T-cell (primary cell): ENCODE measurements around the gene DHRS12. TPM values are rescaled to one million over a fixed set of nuclear protein-coding genes. Genes with fewer than 3 reads are reported as not detected.
A peak's percentile ranks its signal among the peaks of the same experiment; 100 is the strongest.

Source experiments
- ATAC-seq, 4 experiments: fragments of 200-7000 bp in 3 of 4; fragments of 150-1000 bp in 1 of 4; cut with Tn5 transposase; replicated peaks in 1 of 4; 1 replicate in 3 of 4; 2 replicates in 1 of 4; pipeline ENCODE4 v1.10.0; 2021; ENCODE audit warnings: moderate library complexity in 3 of 4, mild to moderate bottlenecking in 2 of 4, moderate number of reproducible peaks in 1 of 4
- CTCF ChIA-PET, 2 donors: fragments of 300-600 bp; sonication (Branson Sonifier 250); formaldehyde crosslinking; loops; one replicate each; lab custom pipeline; 2022; ENCODE audit warnings: antibody characterized with exemption in 2 of 2; lab: Charles Lee
- POLR2A ChIA-PET, 2 donors: fragments of 300-600 bp; sonication (Branson Sonifier 250); formaldehyde crosslinking; loops; one replicate each; lab custom pipeline; 2022; ENCODE audit warnings: antibody characterized with exemption in 2 of 2; lab: Charles Lee
- DNase-seq, 35 experiments: peaks; one replicate each; pipeline versions ENCODE4 v3.0.0 to v3.0.0-alpha.2; 2013 to 2023
- H3K27ac ChIP-seq: one replicate; pipeline ENCODE4 v1.5.1; 2013; ENCODE audit warnings: low read length
- H3K27me3 ChIP-seq, 2 experiments: replicated peaks in 1 of 2; 1 replicate in 1 of 2; 2 replicates in 1 of 2; pipeline versions ENCODE4 v1.6.1 to v1.7.0; 2013; ENCODE audit warnings: low read length in 1 of 2, mixed read lengths in 1 of 2; ENCODE audit not compliant: control insufficient read depth in 2 of 2, insufficient read depth in 2 of 2; ENCODE audit errors: extremely low read depth in 1 of 2
- H3K36me3 ChIP-seq, 2 donors: 1 replicate in 1 of 2; 2 replicates in 1 of 2; pipeline versions ENCODE4 v1.6.1 to v1.7.0; 2013; ENCODE audit warnings: low read length in 1 of 2; ENCODE audit not compliant: control insufficient read depth in 2 of 2, insufficient read depth in 1 of 2; ENCODE audit errors: extremely low read depth in 1 of 2
- H3K4me1 ChIP-seq, 2 experiments: 1 replicate in 1 of 2; 2 replicates in 1 of 2; pipeline versions ENCODE4 v1.6.1 to v1.7.0; 2013; ENCODE audit warnings: low read length in 2 of 2, mixed read lengths in 1 of 2; ENCODE audit not compliant: insufficient read depth in 2 of 2, control insufficient read depth in 1 of 2; ENCODE audit errors: extremely low read depth in 1 of 2
- H3K4me3 ChIP-seq, 2 donors: 1 replicate in 1 of 2; 2 replicates in 1 of 2; pipeline versions ENCODE4 v1.5.1 to v1.7.0; 2013; ENCODE audit warnings: mild to moderate bottlenecking in 2 of 2, low read length in 1 of 2, moderate library complexity in 1 of 2; ENCODE audit not compliant: control insufficient read depth in 1 of 2; ENCODE audit errors: extremely low read depth in 1 of 2
- H3K9me3 ChIP-seq: 2 replicates; pipeline ENCODE4 v1.7.0; 2013
- H3K27ac Mint-ChIP-seq, 2 donors: one replicate each; pipeline ENCODE4 v1.8.0; 2020 to 2021; ENCODE audit warnings: mild to moderate bottlenecking in 2 of 2, mixed read lengths in 2 of 2
- H3K27me3 Mint-ChIP-seq, 2 donors: one replicate each; pipeline ENCODE4 v1.8.0; 2021 to 2022; ENCODE audit warnings: mixed read lengths in 2 of 2
- H3K36me3 Mint-ChIP-seq: one replicate; pipeline ENCODE4 v1.8.0; 2021; ENCODE audit warnings: mixed read lengths
- H3K4me1 Mint-ChIP-seq, 3 donors: one replicate each; pipeline ENCODE4 v1.8.0; 2020 to 2022; ENCODE audit warnings: mixed read lengths in 3 of 3, mild to moderate bottlenecking in 1 of 3
- H3K4me3 Mint-ChIP-seq, 3 donors: one replicate each; pipeline ENCODE4 v1.8.0; 2020 to 2022; ENCODE audit warnings: mild to moderate bottlenecking in 3 of 3, mixed read lengths in 3 of 3, moderate library complexity in 3 of 3
- H3K9me3 Mint-ChIP-seq, 3 donors: one replicate each; pipeline ENCODE4 v1.8.0; 2020 to 2022; ENCODE audit warnings: mixed read lengths in 3 of 3
- WGBS: methylation state at CpG from one replicate; pipeline ENCODE4 v1.1.5; 2013; ENCODE audit warnings: missing lambda C conversion rate; ENCODE audit not compliant: insufficient coverage; 5-methylcytosine and 5-hydroxymethylcytosine counted together
- total RNA-seq, 35 experiments: library from RNA in 6 of 35; stranded (reverse) in 6 of 35; fragments of 120-200 nt in 1 of 35; gene quantifications; one replicate each; pipeline versions ENCODE4 v1.2.1 to v1.2.4 and lab custom pipeline; 2013 to 2026

DHRS12 gene
- total RNA-seq, 5 donors from 2014 or later (not counting 1 experiment from before 2014, with no cell fraction given) = 18.1 to 27.8 (median 21.7) TPM

- H3K36me3 ChIP-seq = no peaks in the 10 kb centered on the region
- no peak overlapping the region for H3K27ac ChIP-seq
- Mint-ChIP-seq H3K4me3 (no peak overlapping the region), H3K27me3 (no peaks in the 10 kb centered on the region), H3K27ac (no peak overlapping the region), H3K4me1 (peaks cover 9 to 18% (median 14%) of the 10 kb centered on the region in 3 donors), H3K36me3 (no peaks in the 10 kb centered on the region), H3K9me3 (no peaks in the 10 kb centered on the region)
- peaks cover 0 to 12% of the 10 kb centered on the region in 2 experiments for H3K27me3 ChIP-seq
- DNase-seq = no peak
- WGBS = 89% methylated on average over 1 of the region's 3 CpGs
- no peak overlapping the region for H3K4me3 ChIP-seq
- no peaks in the 10 kb centered on the region for H3K9me3 ChIP-seq
- ATAC-seq = no peak
- CTCF ChIA-PET = interaction anchor here (0.5 to 0.6 kb wide), 2 partner anchors 195 to 1505 kb away, joined by 3 to 6 read pairs; no protein-coding TSS in a partner anchor
- H3K4me1 ChIP-seq = peaks cover 2 to 12% of the 10 kb centered on the region in 2 experiments
- POLR2A ChIA-PET = no interaction called here
Observed at GRCh38 chr13:51837016-51837415, 33.1 kb upstream of the DHRS12 start.

GRCh38 chr13:51834581-51835171, 30.7 kb upstream of the DHRS12 start:
- H3K36me3 Mint-ChIP-seq = no peaks in the 10 kb centered on the region
- H3K27ac Mint-ChIP-seq = no peak overlapping the region
- WGBS = 74% methylated on average over 4 of the region's 7 CpGs
- H3K4me1 ChIP-seq = peaks cover 4 to 18% of the 10 kb centered on the region in 2 experiments
- H3K4me1 Mint-ChIP-seq = peaks cover 27 to 33% (median 28%) of the 10 kb centered on the region in 3 donors
- no peak overlapping the region for H3K4me3 Mint-ChIP-seq
- H3K27me3 Mint-ChIP-seq = no peaks in the 10 kb centered on the region
- ATAC-seq (no peak), DNase-seq (no peak)
- no peaks in the 10 kb centered on the region for H3K9me3 Mint-ChIP-seq
- peaks cover 0 to 12% of the 10 kb centered on the region in 2 experiments for H3K27me3 ChIP-seq
- no peaks in the 10 kb centered on the region for H3K36me3 ChIP-seq
- H3K4me3 ChIP-seq = no peak overlapping the region
- no peak overlapping the region for H3K27ac ChIP-seq
- ChIA-PET CTCF (interaction anchor here (0.6 to 5.4 kb wide), 9 partner anchors 9 to 147 kb away, joined by 3 to 112 read pairs (median 6); no protein-coding TSS in a partner anchor), POLR2A (no interaction called here)
- H3K9me3 ChIP-seq = no peaks in the 10 kb centered on the region

- ChIA-PET POLR2A (interaction anchor here in 1 of 2 donors (0.6 kb wide), 1 partner anchor 12 kb away, joined by 8 read pairs; no protein-coding TSS in a partner anchor), CTCF (interaction anchor here (0.5 to 5.4 kb wide), 7 partner anchors 9 to 613 kb away, joined by 4 to 112 read pairs (median 10); no protein-coding TSS in a partner anchor)
- no peaks in the 10 kb centered on the region for H3K27me3 Mint-ChIP-seq
- no peaks in the 10 kb centered on the region for H3K36me3 Mint-ChIP-seq
- no peak for DNase-seq
- no peak for ATAC-seq
- no peak overlapping the region for H3K27ac ChIP-seq
- peaks cover 34 to 39% (median 35%) of the 10 kb centered on the region in 3 donors for H3K4me1 Mint-ChIP-seq
- no peak overlapping the region for H3K4me3 ChIP-seq
- no peak overlapping the region for H3K27ac Mint-ChIP-seq
- peaks cover 0 to 6% of the 10 kb centered on the region in 2 experiments for H3K27me3 ChIP-seq
- H3K9me3 ChIP-seq = no peaks in the 10 kb centered on the region
- H3K36me3 ChIP-seq = no peaks in the 10 kb centered on the region
- H3K9me3 Mint-ChIP-seq = no peaks in the 10 kb centered on the region
- WGBS = 93% methylated on average over 5 of the region's 10 CpGs
- peaks cover 11 to 23% of the 10 kb centered on the region in 2 experiments for H3K4me1 ChIP-seq
- no peak overlapping the region for H3K4me3 Mint-ChIP-seq
Observed at GRCh38 chr13:51833980-51834379, 30.0 kb upstream of the DHRS12 start.

- DNase-seq (peak in 33 of 35 experiments; percentile 31 to 82 (median 57)), ATAC-seq (peak; percentile 96 to 99 (median 98))
- Histone ChIP-seq H3K4me1 (peaks cover 24 to 35% of the 10 kb centered on the region in 2 experiments), H3K9me3 (no peaks in the 10 kb centered on the region), H3K36me3 (no peaks in the 10 kb centered on the region), H3K27ac (no peak overlapping the region), H3K4me3 (no peak overlapping the region), H3K27me3 (no peaks in the 10 kb centered on the region)
- WGBS = 89% methylated on average over 4 of the region's 6 CpGs
- Mint-ChIP-seq H3K4me3 (peak overlapping the region in 1 of 3 donors; percentile 11), H3K27ac (peak overlapping the region; percentile 37 to 82), H3K36me3 (no peaks in the 10 kb centered on the region), H3K27me3 (no peaks in the 10 kb centered on the region), H3K4me1 (peaks cover 48 to 53% (median 48%) of the 10 kb centered on the region in 3 donors), H3K9me3 (no peaks in the 10 kb centered on the region)
- ChIA-PET CTCF (interaction anchor here (0.6 to 5.4 kb wide), 28 partner anchors 10 to 417 kb away, joined by 3 to 112 read pairs (median 4); no protein-coding TSS in a partner anchor), POLR2A (interaction anchor here in 1 of 2 donors (0.7 to 1.0 kb wide), 2 partner anchors 30 to 405 kb away, joined by 3 read pairs; no protein-coding TSS in a partner anchor)
Observed at GRCh38 chr13:51832471-51833152, 28.6 kb upstream of the DHRS12 start.

GRCh38 chr13:51831519-51831918, 27.6 kb upstream of the DHRS12 start:
- Mint-ChIP-seq H3K27me3 (no peaks in the 10 kb centered on the region), H3K9me3 (no peaks in the 10 kb centered on the region), H3K4me1 (peaks cover 53 to 59% (median 55%) of the 10 kb centered on the region in 3 donors), H3K27ac (peak overlapping the region; percentile 34 to 44), H3K36me3 (no peaks in the 10 kb centered on the region), H3K4me3 (no peak overlapping the region)
- H3K36me3 ChIP-seq = no peaks in the 10 kb centered on the region
- H3K4me1 ChIP-seq = peaks cover 34 to 46% of the 10 kb centered on the region in 2 experiments
- no peaks in the 10 kb centered on the region for H3K27me3 ChIP-seq
- WGBS = 85% methylated on average over 5 of the region's 5 CpGs
- ATAC-seq (no peak), DNase-seq (no peak)
- POLR2A ChIA-PET = no interaction called here
- CTCF ChIA-PET = interaction anchor here (0.7 to 5.4 kb wide), 15 partner anchors 9 to 411 kb away, joined by 3 to 112 read pairs (median 5); no protein-coding TSS in a partner anchor
- H3K27ac ChIP-seq = no peak overlapping the region
- no peaks in the 10 kb centered on the region for H3K9me3 ChIP-seq
- H3K4me3 ChIP-seq = no peak overlapping the region

GRCh38 chr13:51829568-51829899, 25.6 kb upstream of the DHRS12 start:
- H3K4me1 ChIP-seq = peaks cover 43 to 64% of the 10 kb centered on the region in 2 experiments
- CTCF ChIA-PET = interaction anchor here (0.6 to 5.2 kb wide), 7 partner anchors 14 to 395 kb away, joined by 3 to 43 read pairs (median 3); no protein-coding TSS in a partner anchor
- no peaks in the 10 kb centered on the region for H3K27me3 ChIP-seq
- 81% methylated on average over 2 of the region's 2 CpGs for WGBS
- no peaks in the 10 kb centered on the region for H3K9me3 ChIP-seq
- Mint-ChIP-seq H3K4me3 (peak overlapping the region in 1 of 3 donors; percentile 91), H3K27ac (peak overlapping the region; percentile 68 to 94), H3K36me3 (no peaks in the 10 kb centered on the region), H3K9me3 (no peaks in the 10 kb centered on the region), H3K4me1 (peaks cover 68 to 76% (median 71%) of the 10 kb centered on the region in 3 donors), H3K27me3 (no peaks in the 10 kb centered on the region)
- H3K36me3 ChIP-seq = no peaks in the 10 kb centered on the region
- POLR2A ChIA-PET = interaction anchor here (0.6 to 1.0 kb wide), 3 partner anchors 9 to 23 kb away, joined by 3 read pairs; no protein-coding TSS in a partner anchor
- ATAC-seq (no peak), DNase-seq (no peak)
- no peak overlapping the region for H3K27ac ChIP-seq
- H3K4me3 ChIP-seq = no peak overlapping the region
